WTC11 (cell line): ENCODE measurements around the gene MUC3A. TPM values are rescaled to one million over a fixed set of nuclear protein-coding genes. Genes with fewer than 3 reads are reported as not detected.

Source experiments
- ATAC-seq: fragments of 200-7000 bp; cut with Tn5 transposase; 2 replicates; pipeline ENCODE4 v1.10.0; 2021; ENCODE audit warnings: mild to moderate bottlenecking, moderate library complexity
- CTCF ChIA-PET: fragments of 300-600 bp; sonication (Branson Sonifier 250); formaldehyde crosslinking; loops from one replicate; lab custom pipeline; 2021; ENCODE audit warnings: antibody characterized with exemption; lab: Charles Lee
- POLR2A ChIA-PET: fragments of 350-600 bp; sonication (Branson Sonifier 250); formaldehyde crosslinking; loops from one replicate; lab custom pipeline; 2021; ENCODE audit warnings: antibody characterized with exemption; lab: Charles Lee
- DNase-seq: peaks from one replicate; pipeline ENCODE4 v3.0.0; 2021; ENCODE audit warnings: low spot score
- H3K27ac Mint-ChIP-seq: 2 replicates; pipeline ENCODE4 v1.8.0; 2021; ENCODE audit warnings: mixed read lengths
- H3K27me3 Mint-ChIP-seq: 2 replicates; pipeline ENCODE4 v1.8.0; 2021; ENCODE audit warnings: low read depth, mild to moderate bottlenecking, moderate library complexity, mixed read lengths
- H3K36me3 Mint-ChIP-seq: 2 replicates; pipeline ENCODE4 v1.8.0; 2021; ENCODE audit warnings: mixed read lengths
- H3K4me1 Mint-ChIP-seq: 2 replicates; pipeline ENCODE4 v1.8.0; 2022; ENCODE audit warnings: mixed read lengths
- H3K4me3 Mint-ChIP-seq: 2 replicates; pipeline ENCODE4 v1.8.0; 2021; ENCODE audit warnings: mild to moderate bottlenecking, moderate library complexity, mixed read lengths
- H3K9me3 Mint-ChIP-seq: 2 replicates; pipeline ENCODE4 v1.8.0; 2021; ENCODE audit warnings: mixed read lengths
- ATF1 ChIP-seq: sonication (generic); formaldehyde crosslinking; IDR thresholded peaks from 2 replicates; pipeline ENCODE4 v1.8.1; 2023; ENCODE audit warnings: mild to moderate bottlenecking, moderate library complexity, missing genetic modification reagents
- EMX1 ChIP-seq: fragments of 250-450 bp; sonication (Bioruptor Pico); IDR thresholded peaks from 2 replicates; pipeline ENCODE4 v1.8.0; 2021; ENCODE audit warnings: mild to moderate bottlenecking
- ERG ChIP-seq: fragments of 250-450 bp; sonication (Bioruptor Pico); IDR thresholded peaks from 2 replicates; pipeline ENCODE4 v1.8.0; 2021; ENCODE audit warnings: mild to moderate bottlenecking
- ESRRA ChIP-seq: sonication (generic); formaldehyde crosslinking; IDR thresholded peaks from 2 replicates; pipeline ENCODE4 v1.8.1; 2022; ENCODE audit warnings: mild to moderate bottlenecking, missing genetic modification reagents, borderline replicate concordance
- ETV6 ChIP-seq: sonication (generic); formaldehyde crosslinking; IDR thresholded peaks from 2 replicates; pipeline ENCODE4 v1.8.1; 2022; ENCODE audit warnings: mild to moderate bottlenecking, missing genetic modification reagents
- GABPB1 ChIP-seq: sonication (generic); formaldehyde crosslinking; IDR thresholded peaks from 2 replicates; pipeline ENCODE4 v1.8.1; 2023; ENCODE audit warnings: mild to moderate bottlenecking, missing genetic modification reagents
- GRHL2 ChIP-seq: fragments of 250-450 bp; sonication (Bioruptor Pico); IDR thresholded peaks from 2 replicates; pipeline ENCODE4 v1.8.0; 2022; ENCODE audit warnings: mild to moderate bottlenecking, moderate library complexity; ENCODE audit not compliant: insufficient replicate concordance, severe bottlenecking
- IRF2 ChIP-seq: sonication (generic); formaldehyde crosslinking; IDR thresholded peaks from 2 replicates; pipeline ENCODE4 v1.8.0; 2022; ENCODE audit warnings: low read depth, missing genetic modification reagents, borderline replicate concordance
- MYBL2 ChIP-seq: sonication (generic); formaldehyde crosslinking; IDR thresholded peaks from 2 replicates; pipeline ENCODE4 v1.8.1; 2023; ENCODE audit warnings: mild to moderate bottlenecking, moderate library complexity, missing genetic modification reagents
- NR1H2 ChIP-seq: sonication (generic); formaldehyde crosslinking; IDR thresholded peaks from 2 replicates; pipeline ENCODE4 v1.9.0; 2021; ENCODE audit warnings: mild to moderate bottlenecking, moderate library complexity, missing genetic modification reagents
- PRDM15 ChIP-seq: sonication (generic); formaldehyde crosslinking; IDR thresholded peaks from 2 replicates; pipeline ENCODE4 v1.8.0; 2022; ENCODE audit warnings: missing genetic modification reagents
- PRRX2 ChIP-seq: fragments of 250-450 bp; sonication (Bioruptor Pico); IDR thresholded peaks from 2 replicates; pipeline ENCODE4 v1.8.0; 2021; ENCODE audit warnings: mild to moderate bottlenecking
- RORB ChIP-seq: fragments of 250-450 bp; sonication (Bioruptor Pico); IDR thresholded peaks from 2 replicates; pipeline ENCODE4 v1.9.0; 2021; ENCODE audit warnings: mild to moderate bottlenecking
- SMAD4 ChIP-seq: sonication (generic); formaldehyde crosslinking; IDR thresholded peaks from 2 replicates; pipeline ENCODE4 v1.8.0; 2022; ENCODE audit warnings: mild to moderate bottlenecking, missing genetic modification reagents
- TCF7 ChIP-seq: sonication (generic); formaldehyde crosslinking; IDR thresholded peaks from 2 replicates; pipeline ENCODE4 v1.8.0; 2022; ENCODE audit warnings: mild to moderate bottlenecking, low read depth, missing genetic modification reagents, moderate library complexity
- ZBTB43 ChIP-seq: sonication (generic); formaldehyde crosslinking; IDR thresholded peaks from 2 replicates; pipeline ENCODE4 v1.8.1; 2023; ENCODE audit warnings: mild to moderate bottlenecking, missing genetic modification reagents
- ZMAT4 ChIP-seq: fragments of 250-450 bp; sonication (Bioruptor Pico); IDR thresholded peaks from 2 replicates; pipeline ENCODE4 v1.9.0; 2021; ENCODE audit warnings: mild to moderate bottlenecking
- ZNF416 ChIP-seq: fragments of 250-450 bp; sonication (Bioruptor Pico); IDR thresholded peaks from 2 replicates; pipeline ENCODE4 v1.9.0; 2021; ENCODE audit warnings: mild to moderate bottlenecking, inconsistent platforms
- ZNF425 ChIP-seq: fragments of 250-450 bp; sonication (Bioruptor Pico); conservative IDR thresholded peaks from 2 replicates; pipeline ENCODE4 v1.9.0; 2021; ENCODE audit warnings: mild to moderate bottlenecking
- total RNA-seq: library from RNA; stranded (reverse); gene quantifications from 3 replicates; pipeline ENCODE4 v1.2.3, GENCODE V29; 2021
- TF ChIP-seq, protein P1 (sequence below): sonication (generic); formaldehyde crosslinking; IDR thresholded peaks from 2 replicates; pipeline ENCODE4 v1.8.0; 2022; ENCODE audit warnings: mild to moderate bottlenecking, missing genetic modification reagents
- TF ChIP-seq, protein P2 (sequence below): sonication (generic); formaldehyde crosslinking; IDR thresholded peaks from 2 replicates; pipeline ENCODE4 v1.8.1; 2023; ENCODE audit warnings: mild to moderate bottlenecking, missing genetic modification reagents, borderline replicate concordance
- TF ChIP-seq, protein P3 (sequence below): fragments of 200-600 bp; IDR thresholded peaks from 2 replicates; pipeline ENCODE4 v1.8.0; 2022; ENCODE audit warnings: antibody characterized with exemption

Gene MUC3A
- total RNA-seq, 1 experiment from 2014 or later, result 50.6 TPM

GRCh38 chr7:100900978-100901377, 48.4 kb upstream of the MUC3A start (continued):
- TF ChIP-seq GRHL2 (CRISPR knock-in tag) (no peak), EMX1 (no peak), ETV6 (CRISPR knock-in tag) (no peak), SMAD4 (no peak), ZNF416 (no peak)
- TF ChIP-seq, all 79 proteins: peak for 0

DNA sequence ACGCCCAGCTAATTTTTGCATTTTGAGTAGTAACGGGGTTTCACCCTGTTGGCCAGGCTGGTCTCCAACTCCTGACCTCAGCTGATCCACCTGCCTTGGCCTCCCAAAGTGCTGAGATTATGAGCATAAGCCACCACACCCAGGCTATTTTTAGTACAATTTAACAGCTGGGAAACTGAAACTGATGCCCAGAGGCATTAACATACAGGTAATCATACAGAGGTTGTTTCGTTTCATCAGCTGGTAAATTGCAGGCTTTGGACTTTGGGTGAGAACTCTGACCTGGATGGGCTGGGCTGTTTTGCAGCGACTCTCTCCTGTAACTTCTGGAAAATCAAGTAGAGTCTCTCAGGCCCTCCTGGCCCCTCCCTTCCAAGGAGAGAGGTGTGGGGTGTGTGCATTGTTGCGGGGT, 47.4 kb upstream of the MUC3A start:
- Mint-ChIP-seq H3K27ac (no peak overlapping the region), H3K4me3 (no peak overlapping the region), H3K9me3 (no peaks in the 10 kb centered on the region), H3K27me3 (peaks cover 14% of the 10 kb centered on the region), H3K36me3 (no peaks in the 10 kb centered on the region), H3K4me1 (peaks cover 9% of the 10 kb centered on the region)
- TF ChIP-seq ZBTB43 (CRISPR knock-in tag), result no peak
- no peak for TF ChIP-seq ATF1 (CRISPR knock-in tag)
- TF ChIP-seq ESRRA, result no peak
- no peak for TF ChIP-seq RORB (CRISPR knock-in tag)
- TF ChIP-seq ZMAT4 (CRISPR knock-in tag), result no peak
- TF ChIP-seq, protein P1, sequence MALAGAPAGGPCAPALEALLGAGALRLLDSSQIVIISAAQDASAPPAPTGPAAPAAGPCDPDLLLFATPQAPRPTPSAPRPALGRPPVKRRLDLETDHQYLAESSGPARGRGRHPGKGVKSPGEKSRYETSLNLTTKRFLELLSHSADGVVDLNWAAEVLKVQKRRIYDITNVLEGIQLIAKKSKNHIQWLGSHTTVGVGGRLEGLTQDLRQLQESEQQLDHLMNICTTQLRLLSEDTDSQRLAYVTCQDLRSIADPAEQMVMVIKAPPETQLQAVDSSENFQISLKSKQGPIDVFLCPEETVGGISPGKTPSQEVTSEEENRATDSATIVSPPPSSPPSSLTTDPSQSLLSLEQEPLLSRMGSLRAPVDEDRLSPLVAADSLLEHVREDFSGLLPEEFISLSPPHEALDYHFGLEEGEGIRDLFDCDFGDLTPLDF (CRISPR knock-in tag), result no peak
- TF ChIP-seq MYBL2 (CRISPR knock-in tag), result no peak
- TF ChIP-seq ERG, result no peak
- TF ChIP-seq GABPB1 (CRISPR knock-in tag), result no peak
- TF ChIP-seq ETV6 (CRISPR knock-in tag), result no peak
- TF ChIP-seq ZNF425 (CRISPR knock-in tag), result no peak
- TF ChIP-seq TCF7 (CRISPR knock-in tag), result no peak
- TF ChIP-seq, protein P2, sequence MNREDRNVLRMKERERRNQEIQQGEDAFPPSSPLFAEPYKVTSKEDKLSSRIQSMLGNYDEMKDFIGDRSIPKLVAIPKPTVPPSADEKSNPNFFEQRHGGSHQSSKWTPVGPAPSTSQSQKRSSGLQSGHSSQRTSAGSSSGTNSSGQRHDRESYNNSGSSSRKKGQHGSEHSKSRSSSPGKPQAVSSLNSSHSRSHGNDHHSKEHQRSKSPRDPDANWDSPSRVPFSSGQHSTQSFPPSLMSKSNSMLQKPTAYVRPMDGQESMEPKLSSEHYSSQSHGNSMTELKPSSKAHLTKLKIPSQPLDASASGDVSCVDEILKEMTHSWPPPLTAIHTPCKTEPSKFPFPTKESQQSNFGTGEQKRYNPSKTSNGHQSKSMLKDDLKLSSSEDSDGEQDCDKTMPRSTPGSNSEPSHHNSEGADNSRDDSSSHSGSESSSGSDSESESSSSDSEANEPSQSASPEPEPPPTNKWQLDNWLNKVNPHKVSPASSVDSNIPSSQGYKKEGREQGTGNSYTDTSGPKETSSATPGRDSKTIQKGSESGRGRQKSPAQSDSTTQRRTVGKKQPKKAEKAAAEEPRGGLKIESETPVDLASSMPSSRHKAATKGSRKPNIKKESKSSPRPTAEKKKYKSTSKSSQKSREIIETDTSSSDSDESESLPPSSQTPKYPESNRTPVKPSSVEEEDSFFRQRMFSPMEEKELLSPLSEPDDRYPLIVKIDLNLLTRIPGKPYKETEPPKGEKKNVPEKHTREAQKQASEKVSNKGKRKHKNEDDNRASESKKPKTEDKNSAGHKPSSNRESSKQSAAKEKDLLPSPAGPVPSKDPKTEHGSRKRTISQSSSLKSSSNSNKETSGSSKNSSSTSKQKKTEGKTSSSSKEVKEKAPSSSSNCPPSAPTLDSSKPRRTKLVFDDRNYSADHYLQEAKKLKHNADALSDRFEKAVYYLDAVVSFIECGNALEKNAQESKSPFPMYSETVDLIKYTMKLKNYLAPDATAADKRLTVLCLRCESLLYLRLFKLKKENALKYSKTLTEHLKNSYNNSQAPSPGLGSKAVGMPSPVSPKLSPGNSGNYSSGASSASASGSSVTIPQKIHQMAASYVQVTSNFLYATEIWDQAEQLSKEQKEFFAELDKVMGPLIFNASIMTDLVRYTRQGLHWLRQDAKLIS (CRISPR knock-in tag), result no peak
- no peak for TF ChIP-seq NR1H2 (CRISPR knock-in tag)
- no peak for TF ChIP-seq PRRX2 (CRISPR knock-in tag)
- TF ChIP-seq, protein P3, sequence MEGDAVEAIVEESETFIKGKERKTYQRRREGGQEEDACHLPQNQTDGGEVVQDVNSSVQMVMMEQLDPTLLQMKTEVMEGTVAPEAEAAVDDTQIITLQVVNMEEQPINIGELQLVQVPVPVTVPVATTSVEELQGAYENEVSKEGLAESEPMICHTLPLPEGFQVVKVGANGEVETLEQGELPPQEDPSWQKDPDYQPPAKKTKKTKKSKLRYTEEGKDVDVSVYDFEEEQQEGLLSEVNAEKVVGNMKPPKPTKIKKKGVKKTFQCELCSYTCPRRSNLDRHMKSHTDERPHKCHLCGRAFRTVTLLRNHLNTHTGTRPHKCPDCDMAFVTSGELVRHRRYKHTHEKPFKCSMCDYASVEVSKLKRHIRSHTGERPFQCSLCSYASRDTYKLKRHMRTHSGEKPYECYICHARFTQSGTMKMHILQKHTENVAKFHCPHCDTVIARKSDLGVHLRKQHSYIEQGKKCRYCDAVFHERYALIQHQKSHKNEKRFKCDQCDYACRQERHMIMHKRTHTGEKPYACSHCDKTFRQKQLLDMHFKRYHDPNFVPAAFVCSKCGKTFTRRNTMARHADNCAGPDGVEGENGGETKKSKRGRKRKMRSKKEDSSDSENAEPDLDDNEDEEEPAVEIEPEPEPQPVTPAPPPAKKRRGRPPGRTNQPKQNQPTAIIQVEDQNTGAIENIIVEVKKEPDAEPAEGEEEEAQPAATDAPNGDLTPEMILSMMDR, result no peak
- no peak for TF ChIP-seq IRF2
- TF ChIP-seq PRDM15 (CRISPR knock-in tag), result no peak
- ATAC-seq (no peak), DNase-seq (no peak)
- CTCF ChIA-PET, result interaction anchor here (1.0 to 1.5 kb wide), 2 partner anchors 49 to 157 kb away, joined by 4 to 5 read pairs; no protein-coding TSS in a partner anchor
- POLR2A ChIA-PET, result interaction anchor here (0.8 to 0.9 kb wide), 2 partner anchors 27 to 439 kb away, joined by 3 to 4 read pairs; partner anchors contain the start of gene SRRT
